HG02973 (cell line): Measurements from ENCODE around the gene RAB3D.

Experiments used
- ATAC-seq: cut with Tn5 transposase; IDR thresholded peaks from one replicate; pipeline ENCODE4 v1.9.1; 2021; ENCODE audit warnings: moderate library complexity; ENCODE audit not compliant: unreplicated experiment

RAB3D gene

GRCh38 chr19:11299946-11300810, 39.3 kb downstream of the RAB3D start:
- ATAC-seq: no peak

GRCh38 chr19:11296264-11296663, 43.2 kb downstream of the RAB3D start:
- no peak for ATAC-seq

GRCh38 chr19:11295665-11296245, 43.7 kb downstream of the RAB3D start, which contains the start of gene TSPAN16:
Gene TSPAN16 (plus strand): TSS chr19:11296160. CDS start chr19:11296298, 138 bp downstream.
- ATAC-seq: no peak

- ATAC-seq: no peak
Measured at GRCh38 chr19:11295180-11295579, 44.3 kb downstream of the RAB3D start.

GRCh38 chr19:11293433-11294389, 45.7 kb downstream of the RAB3D start:
- peak; percentile 66 for ATAC-seq

- no peak for ATAC-seq
Measured at GRCh38 chr19:11291991-11292390, 47.5 kb downstream of the RAB3D start.

GRCh38 chr19:11291415-11291814, 48.0 kb downstream of the RAB3D start:
- no peak for ATAC-seq

- ATAC-seq: no peak
Measured at GRCh38 chr19:11290256-11290655, 49.2 kb downstream of the RAB3D start.

- ATAC-seq: no peak
Measured at GRCh38 chr19:11288349-11288748, 51.1 kb downstream of the RAB3D start.

- no peak for ATAC-seq
Measured at GRCh38 chr19:11286312-11286974, 53.0 kb downstream of the RAB3D start.

- no peak for ATAC-seq
Measured at GRCh38 chr19:11284515-11284914, 54.9 kb downstream of the RAB3D start.

- ATAC-seq: no peak
Measured at GRCh38 chr19:11281356-11282049, 58.0 kb downstream of the RAB3D start.

GRCh38 chr19:11279505-11280236, 59.8 kb downstream of the RAB3D start:
- ATAC-seq: no peak

GRCh38 chr19:11278670-11279069, 60.8 kb downstream of the RAB3D start:
- ATAC-seq: no peak

GRCh38 chr19:11274533-11275086, 64.8 kb downstream of the RAB3D start:
- no peak for ATAC-seq

GRCh38 chr19:11273989-11274388, 65.5 kb downstream of the RAB3D start:
- ATAC-seq: no peak

GRCh38 chr19:11273296-11273695, 66.2 kb downstream of the RAB3D start:
- no peak for ATAC-seq
